Esophagus muscularis mucosa (tissue), 4 donors: Measurements from ENCODE around the gene AKT2. TPM values are rescaled to one million over a fixed set of nuclear protein-coding genes. Genes with fewer than 3 reads are reported as not detected.

Experiments used
- DNase-seq: peaks from one replicate; pipeline ENCODE4 v3.0.0-alpha.2; 2017; ENCODE audit errors: extremely low spot score
- H3K27ac ChIP-seq, 4 donors: fragments of 200-600 bp; sonication (generic); replicated peaks in 1 of 4; 1 replicate in 3 of 4; 2 replicates in 1 of 4; pipeline ENCODE4 v1.5.1; 2016 to 2019; ENCODE audit warnings: mild to moderate bottlenecking in 1 of 4
- H3K27me3 ChIP-seq, 4 donors: fragments of 200-600 bp; sonication (generic); one replicate each; pipeline versions ENCODE4 v1.5.1 to v1.6.0; 2016 to 2019
- H3K36me3 ChIP-seq, 4 donors: fragments of 200-600 bp; sonication (generic); one replicate each; pipeline ENCODE4 v1.5.1; 2016 to 2019
- H3K4me1 ChIP-seq, 4 donors: fragments of 200-600 bp; sonication (generic); one replicate each; pipeline ENCODE4 v1.5.1; 2016 to 2019
- H3K4me3 ChIP-seq, 4 donors: fragments of 200-600 bp; sonication (generic); 1 replicate in 2 of 4; 2 replicates in 2 of 4; pipeline ENCODE4 v1.5.1; 2016 to 2019; ENCODE audit warnings: mild to moderate bottlenecking in 4 of 4, moderate library complexity in 1 of 4
- H3K9me3 ChIP-seq, 4 donors: fragments of 200-600 bp; sonication (generic); 1 replicate in 3 of 4; 2 replicates in 1 of 4; pipeline ENCODE4 v1.5.1; 2016 to 2019
- CTCF ChIP-seq, 3 experiments: fragments of 200-600 bp in 2 of 3; fragments of 450-650 bp in 1 of 3; sonication (generic) in 2 of 3; IDR thresholded peaks; one replicate each; pipeline ENCODE4 v1.5.1; 2017 to 2019; ENCODE audit warnings: antibody characterized with exemption in 3 of 3, mild to moderate bottlenecking in 2 of 3, moderate library complexity in 1 of 3
- EP300 ChIP-seq: sonication (generic); formaldehyde crosslinking; IDR thresholded peaks from one replicate; pipeline ENCODE4 v1.6.1; 2017; ENCODE audit warnings: antibody characterized with exemption
- POLR2A ChIP-seq: fragments of 450-650 bp; IDR thresholded peaks from one replicate; pipeline ENCODE4 v1.6.1; 2017; ENCODE audit warnings: antibody characterized with exemption, moderate library complexity, mild to moderate bottlenecking, low read depth
- POLR2AphosphoS5 ChIP-seq, 2 donors: sonication (generic); formaldehyde crosslinking; IDR thresholded peaks; one replicate each; pipeline ENCODE4 v1.6.1; 2017; ENCODE audit warnings: antibody characterized with exemption in 2 of 2
- WGBS: methylation state at CpG from one replicate; pipeline ENCODE4 v1.1.5; 2018; 5-methylcytosine and 5-hydroxymethylcytosine counted together
- intact Hi-C: fragments of 100-400 bp; cut with DNase I; formaldehyde crosslinking; loops from one replicate; pipeline ENCODE4 v1.15.1; 2023
- total RNA-seq, 4 donors: library from RNA; depleted of rRNA; stranded (reverse); fragments of >200 nt; gene quantifications; one replicate each; pipeline versions ENCODE4 v1.1.0 to v1.2.1, GENCODE V29; 2016

The AKT2 gene
- total RNA-seq, 4 donors from 2014 or later: 53.3 to 82.1 (median 64.0) TPM

- H3K27me3 ChIP-seq: no peaks in the 10 kb centered on the region
- no peak for DNase-seq
- 80% methylated on average over 10 of the region's 12 CpGs for WGBS
- no peak overlapping the region for H3K27ac ChIP-seq
- no peaks in the 10 kb centered on the region for H3K9me3 ChIP-seq
- TF ChIP-seq EP300 (no peak), CTCF (IDR thresholded peaks at IDR 0.05) (no peak), POLR2AphosphoS5 (IDR thresholded peaks at IDR 0.05) (no peak), POLR2A (no peak)
- peaks cover 7 to 42% (median 25%) of the 10 kb centered on the region in 4 donors for H3K36me3 ChIP-seq
- H3K4me3 ChIP-seq: no peak overlapping the region
- intact Hi-C loops: no loop called here
- H3K4me1 ChIP-seq: peaks cover 19 to 53% (median 38%) of the 10 kb centered on the region in 4 donors
Observed at GRCh38 chr19:40247735-40248262, 37.3 kb downstream of the AKT2 start.

GRCh38 chr19:40247178-40247577 lies 38.0 kb downstream of the AKT2 start:
- Histone ChIP-seq H3K36me3 (peaks cover 8 to 39% (median 26%) of the 10 kb centered on the region in 4 donors), H3K4me3 (no peak overlapping the region), H3K27me3 (no peaks in the 10 kb centered on the region), H3K9me3 (no peaks in the 10 kb centered on the region), H3K27ac (no peak overlapping the region), H3K4me1 (peaks cover 25 to 57% (median 43%) of the 10 kb centered on the region in 4 donors)
- no peak for DNase-seq
- intact Hi-C loops: no loop called here
- WGBS: 95% methylated on average over 4 of the region's 6 CpGs
- TF ChIP-seq POLR2A: no peak
- no peak for TF ChIP-seq POLR2AphosphoS5 (IDR thresholded peaks at IDR 0.05)
- TF ChIP-seq CTCF (IDR thresholded peaks at IDR 0.05): no peak
- no peak for TF ChIP-seq EP300

GRCh38 chr19:40246292-40247073 lies 38.7 kb downstream of the AKT2 start:
- no peak for DNase-seq
- TF ChIP-seq POLR2A: no peak
- no peak for TF ChIP-seq CTCF (IDR thresholded peaks at IDR 0.05)
- TF ChIP-seq EP300: no peak
- TF ChIP-seq POLR2AphosphoS5 (IDR thresholded peaks at IDR 0.05): no peak
- Histone ChIP-seq H3K9me3 (no peaks in the 10 kb centered on the region), H3K36me3 (peaks cover 14 to 40% (median 27%) of the 10 kb centered on the region in 4 donors), H3K27ac (no peak overlapping the region), H3K4me3 (no peak overlapping the region), H3K4me1 (peaks cover 32 to 60% (median 48%) of the 10 kb centered on the region in 4 donors), H3K27me3 (no peaks in the 10 kb centered on the region)
- intact Hi-C loops: no loop called here
- 93% methylated on average over 16 of the region's 16 CpGs for WGBS

- 70% methylated on average over 6 of the region's 9 CpGs for WGBS
- no peaks in the 10 kb centered on the region for H3K27me3 ChIP-seq
- no peak for TF ChIP-seq CTCF (IDR thresholded peaks at IDR 0.05)
- no peak for TF ChIP-seq POLR2AphosphoS5 (IDR thresholded peaks at IDR 0.05)
- no peak for TF ChIP-seq POLR2A
- no peak for TF ChIP-seq EP300
- intact Hi-C loops: no loop called here
- H3K9me3 ChIP-seq: no peaks in the 10 kb centered on the region
- no peak for DNase-seq
- H3K4me3 ChIP-seq: no peak overlapping the region
- peaks cover 33 to 62% (median 50%) of the 10 kb centered on the region in 4 donors for H3K4me1 ChIP-seq
- H3K27ac ChIP-seq: no peak overlapping the region
- H3K36me3 ChIP-seq: peaks cover 17 to 49% (median 33%) of the 10 kb centered on the region in 4 donors
Observed at GRCh38 chr19:40245506-40246128, 39.5 kb downstream of the AKT2 start.
